Spleen (tissue), 11 donors: ENCODE results near the gene GRB10. TPM values are rescaled to one million over a fixed set of nuclear protein-coding genes. Genes with fewer than 3 reads are reported as not detected.
A peak's percentile ranks its signal among the peaks of the same experiment; 100 is the strongest.

Source experiments
- DNase-seq: peaks from one replicate; pipeline ENCODE4 v3.0.0-alpha.2; 2020
- H3K27ac ChIP-seq, 8 donors: fragments of 200-600 bp; sonication (generic) in 7 of 8; 1 replicate in 4 of 8; 2 replicates in 4 of 8; pipeline versions ENCODE4 v1.5.0 to v1.8.0; 2016 to 2021; ENCODE audit warnings: inconsistent platforms in 4 of 8, mild to moderate bottlenecking in 4 of 8, moderate library complexity in 1 of 8
- H3K27me3 ChIP-seq, 7 donors: fragments of 200-600 bp; sonication (generic) in 6 of 7; replicated peaks in 1 of 7; 1 replicate in 4 of 7; 2 replicates in 3 of 7; pipeline versions ENCODE4 v1.5.0 to v1.8.0; 2016 to 2021; ENCODE audit warnings: inconsistent platforms in 3 of 7, mild to moderate bottlenecking in 1 of 7
- H3K36me3 ChIP-seq, 6 donors: fragments of 200-600 bp; sonication (generic) in 5 of 6; 1 replicate in 4 of 6; 2 replicates in 2 of 6; pipeline versions ENCODE4 v1.5.0 to v1.8.0; 2016 to 2021; ENCODE audit warnings: inconsistent platforms in 2 of 6
- H3K4me1 ChIP-seq, 6 donors: fragments of 200-600 bp; sonication (generic) in 5 of 6; 1 replicate in 3 of 6; 2 replicates in 3 of 6; pipeline versions ENCODE4 v1.5.0 to v1.8.0; 2016 to 2021; ENCODE audit warnings: inconsistent platforms in 3 of 6
- H3K4me3 ChIP-seq, 8 donors: fragments of 200-600 bp; sonication (generic) in 7 of 8; 1 replicate in 4 of 8; 2 replicates in 4 of 8; pipeline versions ENCODE4 v1.5.0 to v1.8.0; 2016 to 2021; ENCODE audit warnings: inconsistent platforms in 4 of 8, mild to moderate bottlenecking in 4 of 8, moderate library complexity in 2 of 8
- H3K9me3 ChIP-seq, 8 donors: fragments of 200-600 bp; sonication (generic) in 7 of 8; 1 replicate in 4 of 8; 2 replicates in 4 of 8; pipeline versions ENCODE4 v1.5.0 to v1.8.0; 2016 to 2021; ENCODE audit warnings: inconsistent platforms in 4 of 8
- CTCF ChIP-seq, 11 experiments: fragments of 200-600 bp in 7 of 11; fragments of 450-650 bp in 4 of 11; sonication (generic) in 4 of 11; IDR thresholded peaks in 8 of 11; conservative IDR thresholded peaks in 3 of 11; 1 replicate in 7 of 11; 2 replicates in 4 of 11; pipeline versions ENCODE4 v1.4.0 to v1.8.0; 2016 to 2021; ENCODE audit warnings: antibody characterized with exemption in 11 of 11, inconsistent platforms in 4 of 11, mild to moderate bottlenecking in 1 of 11
- POLR2A ChIP-seq, 3 donors: fragments of 450-650 bp; IDR thresholded peaks; one replicate each; pipeline ENCODE4 v1.5.1; 2017; ENCODE audit warnings: antibody characterized with exemption in 3 of 3, mild to moderate bottlenecking in 1 of 3
- POLR2AphosphoS5 ChIP-seq, 3 donors: sonication (generic); formaldehyde crosslinking; IDR thresholded peaks; one replicate each; pipeline ENCODE4 v1.5.1; 2017; ENCODE audit warnings: antibody characterized with exemption in 3 of 3
- WGBS, 5 donors: extraction: QIAGEN DNeasy Blood & Tissue Kit in 3 of 5; methylation state at CpG; one replicate each; pipeline versions ENCODE4 v1.1.5 to v1.1.7; 2013 to 2018; 5-methylcytosine and 5-hydroxymethylcytosine counted together
- intact Hi-C: fragments of 100-400 bp; cut with DNase I; formaldehyde crosslinking; loops from one replicate; pipeline ENCODE4 v1.15.0; 2023; ENCODE audit warnings: low total_unique reads
- polyA plus RNA-seq, 3 donors: library from polyadenylated mRNA; stranded (reverse); fragments of 200-250 nt; gene quantifications; one replicate each; pipeline ENCODE4 v1.2.1, GENCODE V29; 2013
- total RNA-seq, 7 donors: library from RNA; depleted of rRNA in 3 of 7; stranded (reverse); fragments of >200 nt in 3 of 7; fragmentation: NEBNext Ultra II Directional in 4 of 7; extraction: Animal tissue kit (Norgen Biotek cat#: 25700) in 4 of 7; gene quantifications; one replicate each; pipeline versions ENCODE4 v1.1.0 to v1.2.1, GENCODE V29; 2016 to 2021
- donor health status: healthy with polysubstance abuse.
- donor health status: DM: no; HTN: no; CAD: no; lungs with moderate emphysema.
- donor health status: DM: no; HTN: no; CAD: no.
- donor health status: Bipolar disorder and iron deficiency.
- donor health status: healthy.
- donor health status: DM: no; HTN: no; CAD: no.
- donor health status: DM: yes; HTN: yes; CAD: no.

Gene GRB10
- total and polyA plus RNA-seq, 10 donors = 11.3 to 159 (median 115) TPM

DNA sequence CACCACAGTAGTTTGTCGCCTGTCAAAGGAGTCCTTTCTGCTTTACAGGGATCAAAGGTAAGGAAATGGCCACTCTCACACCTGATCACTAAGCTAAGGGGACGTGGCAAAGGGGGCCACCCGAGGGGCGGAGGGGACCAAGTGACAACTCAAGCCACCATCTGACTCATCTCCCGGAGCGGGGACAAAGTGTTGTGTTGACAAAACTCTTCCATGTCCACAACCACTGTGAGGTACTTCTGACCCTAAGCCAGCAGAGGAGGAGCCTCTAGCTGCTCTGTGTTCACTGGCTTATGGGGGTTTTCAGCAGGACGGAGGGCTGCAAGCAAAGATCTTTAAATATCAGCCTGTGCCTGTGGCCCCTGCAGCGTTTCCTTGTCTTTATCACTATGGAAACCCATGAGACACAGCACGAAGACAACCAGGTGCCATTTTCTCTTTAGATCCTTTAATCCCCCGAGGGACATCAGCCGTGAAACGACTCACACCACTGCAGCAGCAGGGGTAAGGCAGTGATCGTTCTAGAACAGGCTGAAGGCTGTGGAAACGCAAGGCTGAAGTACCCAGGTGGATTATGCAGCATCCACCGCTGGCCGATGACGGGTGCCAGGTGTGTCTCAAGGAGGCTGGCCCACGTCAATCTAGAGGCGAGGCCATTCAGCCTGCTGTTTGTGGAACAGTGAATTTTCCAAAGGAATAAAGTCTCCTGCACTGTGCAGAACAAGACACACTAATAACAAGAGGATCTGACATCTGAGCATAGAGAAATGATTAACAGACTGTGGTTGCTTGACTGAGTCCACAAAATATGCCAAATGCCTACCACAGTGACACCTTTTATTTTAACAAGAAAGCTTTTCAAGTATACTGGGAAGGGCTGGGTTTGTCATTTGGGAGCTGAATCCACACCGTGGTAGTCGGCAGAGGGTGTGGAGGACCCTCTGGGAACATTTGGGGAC, 190.9 kb downstream of the GRB10 start:
- H3K4me1 ChIP-seq = peaks cover 0 to 7% (median 3%) of the 10 kb centered on the region in 6 donors
- H3K9me3 ChIP-seq = no peaks in the 10 kb centered on the region
- no peak for DNase-seq
- no peak overlapping the region for H3K4me3 ChIP-seq
- peaks cover 0 to 60% (median 12%) of the 10 kb centered on the region in 6 donors for H3K36me3 ChIP-seq
- TF ChIP-seq CTCF (IDR thresholded peaks at IDR 0.05 in 8 of 11, conservative IDR thresholded peaks at IDR 0.05 in 3 of 11) (peak in 1 of 11 experiments; percentile 2), POLR2AphosphoS5 (IDR thresholded peaks at IDR 0.05) (no peak)
- H3K27me3 ChIP-seq = no peaks in the 10 kb centered on the region
- no peak overlapping the region for H3K27ac ChIP-seq
- intact Hi-C loops = no loop called here
- WGBS, 5 donors = 77 to 88% (median 84%) methylated on average over 21 of the region's 21 CpGs

DNA sequence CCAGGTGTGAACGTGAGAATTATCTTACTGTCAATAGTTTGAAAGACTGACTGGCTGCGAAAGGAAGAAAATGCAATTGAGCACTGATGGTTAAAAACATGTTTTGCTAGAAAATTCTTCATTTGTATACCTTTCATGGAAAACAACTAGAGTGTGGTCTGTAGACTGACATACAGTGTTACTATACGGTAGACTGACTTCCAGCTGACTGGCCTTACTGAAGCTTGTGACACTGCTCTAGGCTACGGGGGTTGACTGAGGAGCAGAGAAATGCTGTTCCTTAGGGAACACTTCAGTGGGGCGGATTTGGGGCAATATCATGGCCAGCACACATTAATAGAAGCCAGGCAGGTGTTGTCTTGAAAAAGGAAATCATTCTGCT, 191.6 kb downstream of the GRB10 start:
- Histone ChIP-seq H3K4me3 (no peak overlapping the region), H3K36me3 (peaks cover 0 to 56% (median 12%) of the 10 kb centered on the region in 6 donors), H3K27ac (no peak overlapping the region), H3K9me3 (no peaks in the 10 kb centered on the region), H3K4me1 (peaks cover 0 to 7% (median 3%) of the 10 kb centered on the region in 6 donors), H3K27me3 (no peaks in the 10 kb centered on the region)
- DNase-seq = no peak
- intact Hi-C loops = no loop called here
- WGBS, 5 donors = 81 to 91% (median 89%) methylated on average over 5 of the region's 5 CpGs
- TF ChIP-seq CTCF (IDR thresholded peaks at IDR 0.05 in 8 of 11, conservative IDR thresholded peaks at IDR 0.05 in 3 of 11) = no peak
- TF ChIP-seq POLR2AphosphoS5 (IDR thresholded peaks at IDR 0.05) = no peak
- no peak for TF ChIP-seq POLR2A (IDR thresholded peaks at IDR 0.05)

DNA sequence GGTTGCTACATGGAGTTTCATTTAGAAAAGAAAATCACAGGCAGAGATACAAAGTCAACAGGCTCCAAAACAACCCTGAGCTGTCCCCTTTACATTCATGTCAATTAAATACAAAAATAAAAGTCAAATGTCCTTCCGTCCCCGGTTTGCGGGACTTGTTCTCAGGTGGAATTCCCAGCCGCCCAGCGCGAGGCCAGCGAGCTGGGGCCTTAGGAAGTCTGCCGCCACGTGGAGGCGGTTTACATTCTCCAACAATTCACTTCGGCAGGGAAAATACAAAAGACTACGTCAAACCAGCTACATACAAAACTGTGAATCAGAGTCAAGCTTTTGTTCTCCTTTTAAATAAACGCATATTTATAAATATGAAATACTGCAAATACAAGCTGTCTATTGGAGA, 192.2 kb downstream of the GRB10 start:
- intact Hi-C loops = no loop called here
- Histone ChIP-seq H3K27me3 (no peaks in the 10 kb centered on the region), H3K36me3 (peaks cover 0 to 50% (median 12%) of the 10 kb centered on the region in 6 donors), H3K4me3 (no peak overlapping the region), H3K9me3 (no peaks in the 10 kb centered on the region), H3K4me1 (peaks cover 0 to 7% (median 3%) of the 10 kb centered on the region in 6 donors), H3K27ac (no peak overlapping the region)
- DNase-seq = no peak
- WGBS, 5 donors = 95 to 97% (median 96%) methylated on average over 13 of the region's 13 CpGs
- no peak for TF ChIP-seq POLR2AphosphoS5 (IDR thresholded peaks at IDR 0.05)
- TF ChIP-seq CTCF (IDR thresholded peaks at IDR 0.05 in 8 of 11, conservative IDR thresholded peaks at IDR 0.05 in 3 of 11) = no peak
- TF ChIP-seq POLR2A (IDR thresholded peaks at IDR 0.05) = no peak

- Histone ChIP-seq H3K4me1 (no peaks in the 10 kb centered on the region), H3K4me3 (no peak overlapping the region), H3K36me3 (peaks cover 0 to 39% (median 12%) of the 10 kb centered on the region in 6 donors), H3K27me3 (no peaks in the 10 kb centered on the region), H3K9me3 (peaks cover 0 to 5% (median under 1%) of the 10 kb centered on the region in 8 donors), H3K27ac (no peak overlapping the region)
- intact Hi-C loops = no loop called here
- 59 to 87% (median 74%) methylated on average over 2 of the region's 2 CpGs for WGBS, 5 donors
- DNase-seq = no peak
- TF ChIP-seq CTCF (IDR thresholded peaks at IDR 0.05 in 8 of 11, conservative IDR thresholded peaks at IDR 0.05 in 3 of 11) = no peak
- no peak for TF ChIP-seq POLR2AphosphoS5 (IDR thresholded peaks at IDR 0.05)
- TF ChIP-seq POLR2A (IDR thresholded peaks at IDR 0.05) = no peak
These were observed 193.3 kb downstream of the GRB10 start for GRCh38 chr7:50589364-50589763.
